OCI-LY1 (cell line): ENCODE results near the gene APH1B.

Experiments used
- H2AFZ ChIP-seq: fragments of 200-600 bp; sonication (generic), shearing (Covaris generic); 2 replicates; pipeline ENCODE4 v1.6.0; 2014; ENCODE audit warnings: antibody characterized with exemption, mild to moderate bottlenecking, low read length
- H3F3A ChIP-seq: fragments of 200-600 bp; sonication (generic), shearing (Covaris generic); 2 replicates; pipeline ENCODE4 v1.6.0; 2014; ENCODE audit warnings: mild to moderate bottlenecking, antibody characterized with exemption, low read length, moderate library complexity; ENCODE audit not compliant: insufficient read depth
- H3K27ac ChIP-seq: fragments of 200-600 bp; sonication (generic); 2 replicates; pipeline ENCODE4 v1.5.1; 2014; ENCODE audit warnings: low read length, mixed run types, mild to moderate bottlenecking, low read depth; ENCODE audit not compliant: poor library complexity, severe bottlenecking
- H3K27me3 ChIP-seq: fragments of 200-600 bp; sonication (generic); 2 replicates; pipeline ENCODE4 v1.6.0; 2014; ENCODE audit warnings: antibody characterized with exemption, mild to moderate bottlenecking, low read length, moderate library complexity; ENCODE audit not compliant: insufficient read depth
- H3K36me3 ChIP-seq: fragments of 200-600 bp; sonication (generic); 2 replicates; pipeline ENCODE4 v1.6.1; 2014; ENCODE audit warnings: mild to moderate bottlenecking, antibody characterized with exemption, low read length, moderate library complexity, mixed read lengths; ENCODE audit not compliant: insufficient read depth
- H3K4me1 ChIP-seq: fragments of 200-600 bp; sonication (generic); 2 replicates; pipeline ENCODE4 v1.5.1; 2014; ENCODE audit warnings: mild to moderate bottlenecking, low read length, moderate library complexity; ENCODE audit not compliant: insufficient read depth, severe bottlenecking
- H3K4me2 ChIP-seq: fragments of 200-600 bp; sonication (generic), shearing (Covaris generic); 2 replicates; pipeline ENCODE4 v1.6.1; 2014; ENCODE audit warnings: low read length
- H3K4me3 ChIP-seq: fragments of 200-600 bp; sonication (generic); 2 replicates; pipeline ENCODE4 v1.5.1; 2014; ENCODE audit warnings: low read length, low read depth, mild to moderate bottlenecking, mixed read lengths; ENCODE audit not compliant: poor library complexity, severe bottlenecking
- H3K79me2 ChIP-seq: fragments of 200-600 bp; shearing (Covaris generic); 2 replicates; pipeline ENCODE4 v1.6.1; 2016; ENCODE audit warnings: mixed run types, low read length, mixed read lengths; ENCODE audit not compliant: insufficient read depth
- H3K9ac ChIP-seq: fragments of 200-600 bp; sonication (generic), shearing (Covaris generic); 2 replicates; pipeline ENCODE4 v1.6.1; 2014; ENCODE audit warnings: mild to moderate bottlenecking, low read length, mixed read lengths
- H3K9me2 ChIP-seq: fragments of 200-600 bp; sonication (generic), shearing (Covaris generic); 2 replicates; pipeline ENCODE4 v1.6.1; 2014; ENCODE audit warnings: low read depth, mild to moderate bottlenecking, low read length, mixed read lengths
- H3K9me3 ChIP-seq: fragments of 200-600 bp; shearing (Covaris generic); 2 replicates; pipeline ENCODE4 v1.6.1; 2014; ENCODE audit warnings: low read length, mixed read lengths
- H4K20me1 ChIP-seq: fragments of 200-600 bp; sonication (generic), shearing (Covaris generic); 2 replicates; pipeline ENCODE4 v1.6.0; 2016; ENCODE audit warnings: mild to moderate bottlenecking, low read length; ENCODE audit not compliant: insufficient read depth
- CTCF ChIP-seq: fragments of 200-600 bp; sonication (generic), shearing (Covaris generic); IDR thresholded peaks from 2 replicates; pipeline ENCODE4 v1.5.1; 2017; ENCODE audit warnings: mild to moderate bottlenecking, antibody characterized with exemption, low read length, moderate library complexity, mixed read lengths
- EZH2 ChIP-seq: fragments of 200-600 bp; sonication (generic), shearing (Covaris generic); IDR thresholded peaks from 2 replicates; pipeline ENCODE4 v1.8.0; 2017; ENCODE audit warnings: borderline replicate concordance, mixed run types, mild to moderate bottlenecking, antibody characterized with exemption, low read length, moderate library complexity, mixed read lengths

The APH1B gene

GRCh38 chr15:63345391-63345752 is 68.0 kb downstream of the APH1B start:
- no peaks in the 10 kb centered on the region for H3K9me2 ChIP-seq
- no peak for TF ChIP-seq CTCF
- TF ChIP-seq EZH2: no peak
- no peak overlapping the region for H3K9ac ChIP-seq
- no peak overlapping the region for H3K4me3 ChIP-seq
- H4K20me1 ChIP-seq: no peaks in the 10 kb centered on the region
- H3K4me2 ChIP-seq: no peak overlapping the region
- H3K27me3 ChIP-seq: peaks cover 3% of the 10 kb centered on the region
- peaks cover 8% of the 10 kb centered on the region for H3K4me1 ChIP-seq
- H2AFZ ChIP-seq: no peak overlapping the region
- H3K36me3 ChIP-seq: no peaks in the 10 kb centered on the region
- H3K27ac ChIP-seq: no peak overlapping the region
- no peaks in the 10 kb centered on the region for H3K79me2 ChIP-seq
- H3F3A ChIP-seq: no peaks in the 10 kb centered on the region
- H3K9me3 ChIP-seq: no peaks in the 10 kb centered on the region

- no peak for TF ChIP-seq CTCF
- no peak for TF ChIP-seq EZH2
- H3K9me3 ChIP-seq: no peaks in the 10 kb centered on the region
- H3K27ac ChIP-seq: no peak overlapping the region
- H3K4me2 ChIP-seq: no peak overlapping the region
- no peak overlapping the region for H2AFZ ChIP-seq
- no peak overlapping the region for H3K4me3 ChIP-seq
- H3F3A ChIP-seq: no peaks in the 10 kb centered on the region
- peaks cover 8% of the 10 kb centered on the region for H3K4me1 ChIP-seq
- H3K36me3 ChIP-seq: no peaks in the 10 kb centered on the region
- no peaks in the 10 kb centered on the region for H3K9me2 ChIP-seq
- H4K20me1 ChIP-seq: no peaks in the 10 kb centered on the region
- H3K9ac ChIP-seq: no peak overlapping the region
- peaks cover 3% of the 10 kb centered on the region for H3K27me3 ChIP-seq
- no peaks in the 10 kb centered on the region for H3K79me2 ChIP-seq
Measured at GRCh38 chr15:63347074-63347857, 69.9 kb downstream of the APH1B start.

GRCh38 chr15:63348392-63348791 is 71.0 kb downstream of the APH1B start:
- Histone ChIP-seq H3K4me1 (peaks cover 8% of the 10 kb centered on the region), H3K79me2 (no peaks in the 10 kb centered on the region), H3K9me2 (no peaks in the 10 kb centered on the region), H3K9me3 (no peaks in the 10 kb centered on the region), H2AFZ (no peak overlapping the region), H3K36me3 (no peaks in the 10 kb centered on the region), H3K27ac (no peak overlapping the region), H4K20me1 (no peaks in the 10 kb centered on the region), H3K27me3 (peaks cover 3% of the 10 kb centered on the region), H3K9ac (no peak overlapping the region), H3F3A (no peaks in the 10 kb centered on the region), H3K4me2 (no peak overlapping the region; the same call in 1 of the 2 replicates), H3K4me3 (no peak overlapping the region)
- TF ChIP-seq CTCF: no peak
- no peak for TF ChIP-seq EZH2
